SK-N-SH treated with all-trans-retinoic acid at 6 μM for 48 hours (cell line): Measurements from ENCODE around the gene FTO.

Source experiments
- ATAC-seq: fragments of 200-7000 bp; cut with Tn5 transposase; 3 replicates; pipeline ENCODE4 v1.9.1; 2020; ENCODE audit warnings: mild to moderate bottlenecking, moderate library complexity
- ARNTL ChIP-seq: fragments of 450-650 bp; formaldehyde crosslinking; IDR thresholded peaks from 2 replicates; pipeline ENCODE4 v1.5.0; 2020; ENCODE audit warnings: low read depth, mild to moderate bottlenecking, moderate library complexity, borderline replicate concordance
- BACH2 ChIP-seq: fragments of 250-450 bp; sonication (Bioruptor Pico); IDR thresholded peaks from 2 replicates; pipeline ENCODE4 v1.9.0; 2021; ENCODE audit warnings: mild to moderate bottlenecking, borderline replicate concordance
- ESRRG ChIP-seq: fragments of 250-450 bp; sonication (Bioruptor Pico); IDR thresholded peaks from 2 replicates; pipeline ENCODE4 v1.6.1; 2021; ENCODE audit warnings: mild to moderate bottlenecking
- GLIS3 ChIP-seq: fragments of 250-450 bp; sonication (Bioruptor Pico); IDR thresholded peaks from 2 replicates; pipeline ENCODE4 v1.5.0; 2020; ENCODE audit warnings: mild to moderate bottlenecking, moderate library complexity
- OSR1 ChIP-seq: fragments of 250-450 bp; sonication (Bioruptor Pico); IDR thresholded peaks from 2 replicates; pipeline ENCODE4 v1.8.0; 2022; ENCODE audit warnings: moderate library complexity, mild to moderate bottlenecking, inconsistent platforms
- PPARA ChIP-seq: fragments of 250-450 bp; sonication (Bioruptor Pico); IDR thresholded peaks from 2 replicates; pipeline ENCODE4 v1.5.0; 2020; ENCODE audit warnings: mild to moderate bottlenecking, borderline replicate concordance
- RARB ChIP-seq: fragments of 250-450 bp; sonication (Bioruptor Pico); IDR thresholded peaks from 2 replicates; pipeline ENCODE4 v1.8.0; 2021; ENCODE audit warnings: mild to moderate bottlenecking, moderate library complexity
- SNAI2 ChIP-seq: fragments of 250-450 bp; sonication (Bioruptor Pico); IDR thresholded peaks from 2 replicates; pipeline ENCODE4 v1.5.0; 2020; ENCODE audit warnings: mild to moderate bottlenecking, moderate library complexity
- TCF4 ChIP-seq: fragments of 250-450 bp; sonication (Bioruptor Pico); IDR thresholded peaks from 2 replicates; pipeline ENCODE4 v1.8.0; 2021; ENCODE audit warnings: mild to moderate bottlenecking, moderate library complexity, borderline replicate concordance
- TOX ChIP-seq: fragments of 250-450 bp; sonication (Bioruptor Pico); IDR thresholded peaks from 2 replicates; pipeline ENCODE4 v1.8.0; 2021; ENCODE audit warnings: mild to moderate bottlenecking, moderate library complexity, borderline replicate concordance
- ZC3H10 ChIP-seq: fragments of 250-450 bp; sonication (Bioruptor Pico); IDR thresholded peaks from 2 replicates; pipeline ENCODE4 v1.5.1; 2021; ENCODE audit warnings: mild to moderate bottlenecking, moderate library complexity
- ZFP3 ChIP-seq: fragments of 250-450 bp; sonication (Bioruptor Pico); IDR thresholded peaks from 2 replicates; pipeline ENCODE4 v1.5.0; 2020; ENCODE audit warnings: mild to moderate bottlenecking, moderate library complexity
- ZFP30 ChIP-seq: fragments of 450-650 bp; formaldehyde crosslinking; IDR thresholded peaks from 2 replicates; pipeline ENCODE4 v1.5.0; 2022; ENCODE audit warnings: mild to moderate bottlenecking, moderate library complexity
- ZNF565 ChIP-seq: fragments of 450-650 bp; formaldehyde crosslinking; conservative IDR thresholded peaks from 2 replicates; pipeline ENCODE4 v1.5.0; 2020; ENCODE audit warnings: low read depth, mild to moderate bottlenecking, moderate library complexity
- ZNF70 ChIP-seq: fragments of 450-650 bp; formaldehyde crosslinking; IDR thresholded peaks from 2 replicates; pipeline ENCODE4 v1.5.0; 2020; ENCODE audit warnings: mild to moderate bottlenecking, moderate library complexity
- ZNF8 ChIP-seq: fragments of 450-650 bp; formaldehyde crosslinking; IDR thresholded peaks from 2 replicates; pipeline ENCODE4 v1.5.0; 2020; ENCODE audit warnings: mild to moderate bottlenecking, moderate library complexity
- TF ChIP-seq, protein P1 (sequence below): fragments of 250-450 bp; sonication (Bioruptor Pico); IDR thresholded peaks from 2 replicates; pipeline ENCODE4 v1.5.1; 2021; ENCODE audit warnings: mild to moderate bottlenecking, moderate library complexity
- TF ChIP-seq, protein P2 (sequence below): fragments of 250-450 bp; sonication (Bioruptor Pico); IDR thresholded peaks from 2 replicates; pipeline ENCODE4 v1.8.0; 2021; ENCODE audit warnings: low read depth, mild to moderate bottlenecking, moderate library complexity, borderline replicate concordance
- TF ChIP-seq, protein P3 (sequence below): fragments of 250-450 bp; sonication (Bioruptor Pico); IDR thresholded peaks from 2 replicates; pipeline ENCODE4 v1.8.0; 2020; ENCODE audit warnings: mild to moderate bottlenecking, moderate library complexity, borderline replicate concordance
- TF ChIP-seq, protein P4 (sequence below): fragments of 250-450 bp; sonication (Bioruptor Pico); IDR thresholded peaks from 2 replicates; pipeline ENCODE4 v1.5.1; 2020; ENCODE audit warnings: low read depth, mild to moderate bottlenecking, moderate library complexity

Gene FTO

DNA sequence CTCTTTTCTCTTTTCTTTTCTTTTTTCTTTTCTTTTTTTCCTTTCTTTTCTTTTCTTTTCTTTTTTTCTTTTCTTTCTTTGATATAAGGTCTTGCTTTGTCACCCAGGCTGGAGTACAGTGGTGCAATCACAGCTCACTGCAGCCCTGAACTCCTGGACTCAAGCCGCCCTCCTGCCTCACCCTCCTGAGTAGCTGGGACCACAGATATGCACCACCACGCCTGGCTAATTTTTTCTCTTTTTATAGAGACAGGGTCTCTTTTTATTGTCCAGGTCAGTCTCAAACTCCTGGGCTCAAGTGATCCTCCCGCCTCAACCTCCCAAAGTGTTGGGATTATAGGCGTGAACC is 436.8 kb downstream of the FTO start:
- TF ChIP-seq SNAI2 (CRISPR knock-in tag) (no peak), RARB (CRISPR knock-in tag) (no peak), BACH2 (CRISPR knock-in tag) (no peak), OSR1 (CRISPR knock-in tag) (no peak), ZFP3 (CRISPR knock-in tag) (no peak), TOX (CRISPR knock-in tag) (no peak), ZNF70 (CRISPR knock-in tag) (no peak), TCF4 (no peak), ZNF8 (CRISPR knock-in tag) (no peak)
- TF ChIP-seq, protein P1, sequence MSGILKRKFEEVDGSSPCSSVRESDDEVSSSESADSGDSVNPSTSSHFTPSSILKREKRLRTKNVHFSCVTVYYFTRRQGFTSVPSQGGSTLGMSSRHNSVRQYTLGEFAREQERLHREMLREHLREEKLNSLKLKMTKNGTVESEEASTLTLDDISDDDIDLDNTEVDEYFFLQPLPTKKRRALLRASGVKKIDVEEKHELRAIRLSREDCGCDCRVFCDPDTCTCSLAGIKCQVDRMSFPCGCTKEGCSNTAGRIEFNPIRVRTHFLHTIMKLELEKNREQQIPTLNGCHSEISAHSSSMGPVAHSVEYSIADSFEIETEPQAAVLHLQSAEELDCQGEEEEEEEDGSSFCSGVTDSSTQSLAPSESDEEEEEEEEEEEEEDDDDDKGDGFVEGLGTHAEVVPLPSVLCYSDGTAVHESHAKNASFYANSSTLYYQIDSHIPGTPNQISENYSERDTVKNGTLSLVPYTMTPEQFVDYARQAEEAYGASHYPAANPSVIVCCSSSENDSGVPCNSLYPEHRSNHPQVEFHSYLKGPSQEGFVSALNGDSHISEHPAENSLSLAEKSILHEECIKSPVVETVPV = no peak
- TF ChIP-seq, protein P2, sequence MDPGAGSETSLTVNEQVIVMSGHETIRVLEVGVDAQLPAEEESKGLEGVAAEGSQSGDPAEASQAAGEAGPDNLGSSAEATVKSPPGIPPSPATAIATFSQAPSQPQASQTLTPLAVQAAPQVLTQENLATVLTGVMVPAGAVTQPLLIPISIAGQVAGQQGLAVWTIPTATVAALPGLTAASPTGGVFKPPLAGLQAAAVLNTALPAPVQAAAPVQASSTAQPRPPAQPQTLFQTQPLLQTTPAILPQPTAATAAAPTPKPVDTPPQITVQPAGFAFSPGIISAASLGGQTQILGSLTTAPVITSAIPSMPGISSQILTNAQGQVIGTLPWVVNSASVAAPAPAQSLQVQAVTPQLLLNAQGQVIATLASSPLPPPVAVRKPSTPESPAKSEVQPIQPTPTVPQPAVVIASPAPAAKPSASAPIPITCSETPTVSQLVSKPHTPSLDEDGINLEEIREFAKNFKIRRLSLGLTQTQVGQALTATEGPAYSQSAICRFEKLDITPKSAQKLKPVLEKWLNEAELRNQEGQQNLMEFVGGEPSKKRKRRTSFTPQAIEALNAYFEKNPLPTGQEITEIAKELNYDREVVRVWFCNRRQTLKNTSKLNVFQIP = no peak
- TF ChIP-seq, protein P3, sequence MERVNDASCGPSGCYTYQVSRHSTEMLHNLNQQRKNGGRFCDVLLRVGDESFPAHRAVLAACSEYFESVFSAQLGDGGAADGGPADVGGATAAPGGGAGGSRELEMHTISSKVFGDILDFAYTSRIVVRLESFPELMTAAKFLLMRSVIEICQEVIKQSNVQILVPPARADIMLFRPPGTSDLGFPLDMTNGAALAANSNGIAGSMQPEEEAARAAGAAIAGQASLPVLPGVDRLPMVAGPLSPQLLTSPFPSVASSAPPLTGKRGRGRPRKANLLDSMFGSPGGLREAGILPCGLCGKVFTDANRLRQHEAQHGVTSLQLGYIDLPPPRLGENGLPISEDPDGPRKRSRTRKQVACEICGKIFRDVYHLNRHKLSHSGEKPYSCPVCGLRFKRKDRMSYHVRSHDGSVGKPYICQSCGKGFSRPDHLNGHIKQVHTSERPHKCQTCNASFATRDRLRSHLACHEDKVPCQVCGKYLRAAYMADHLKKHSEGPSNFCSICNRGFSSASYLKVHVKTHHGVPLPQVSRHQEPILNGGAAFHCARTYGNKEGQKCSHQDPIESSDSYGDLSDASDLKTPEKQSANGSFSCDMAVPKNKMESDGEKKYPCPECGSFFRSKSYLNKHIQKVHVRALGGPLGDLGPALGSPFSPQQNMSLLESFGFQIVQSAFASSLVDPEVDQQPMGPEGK (CRISPR knock-in tag) = no peak
- TF ChIP-seq, protein P4, sequence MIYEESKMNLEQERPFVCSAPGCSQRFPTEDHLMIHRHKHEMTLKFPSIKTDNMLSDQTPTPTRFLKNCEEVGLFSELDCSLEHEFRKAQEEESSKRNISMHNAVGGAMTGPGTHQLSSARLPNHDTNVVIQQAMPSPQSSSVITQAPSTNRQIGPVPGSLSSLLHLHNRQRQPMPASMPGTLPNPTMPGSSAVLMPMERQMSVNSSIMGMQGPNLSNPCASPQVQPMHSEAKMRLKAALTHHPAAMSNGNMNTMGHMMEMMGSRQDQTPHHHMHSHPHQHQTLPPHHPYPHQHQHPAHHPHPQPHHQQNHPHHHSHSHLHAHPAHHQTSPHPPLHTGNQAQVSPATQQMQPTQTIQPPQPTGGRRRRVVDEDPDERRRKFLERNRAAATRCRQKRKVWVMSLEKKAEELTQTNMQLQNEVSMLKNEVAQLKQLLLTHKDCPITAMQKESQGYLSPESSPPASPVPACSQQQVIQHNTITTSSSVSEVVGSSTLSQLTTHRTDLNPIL (CRISPR knock-in tag) = no peak
- no peak for ATAC-seq

DNA sequence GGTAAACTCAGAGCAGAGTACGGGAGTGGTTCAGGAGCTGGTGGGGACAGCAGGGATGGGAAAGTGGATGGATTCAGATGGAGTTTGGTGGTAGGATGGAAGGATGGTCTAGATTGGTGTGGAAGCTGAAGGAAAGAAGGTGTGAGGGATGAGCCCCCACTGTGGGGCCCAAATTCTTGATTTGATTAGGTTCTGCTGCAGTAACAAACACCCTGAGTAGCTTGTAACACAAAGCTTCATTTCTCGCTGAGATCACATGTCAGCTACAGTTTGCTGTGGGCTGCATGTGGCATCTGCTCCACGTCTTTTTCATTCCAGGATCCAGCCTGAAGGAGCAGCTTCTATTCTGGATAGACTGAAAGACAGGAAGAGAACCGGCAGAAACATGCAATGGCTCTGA is 438.8 kb downstream of the FTO start:
- ATAC-seq = no peak
- TF ChIP-seq TCF4 (no peak), ZC3H10 (CRISPR knock-in tag) (no peak), ZNF565 (CRISPR knock-in tag) (no peak), PPARA (CRISPR knock-in tag) (no peak), SNAI2 (CRISPR knock-in tag) (no peak), ARNTL (no peak), BACH2 (CRISPR knock-in tag) (no peak), ZFP3 (CRISPR knock-in tag) (no peak), RARB (CRISPR knock-in tag) (no peak), OSR1 (CRISPR knock-in tag) (no peak), ESRRG (CRISPR knock-in tag) (no peak)
- TF ChIP-seq, protein P1 = no peak
- TF ChIP-seq, protein P4 (CRISPR knock-in tag) = no peak

DNA sequence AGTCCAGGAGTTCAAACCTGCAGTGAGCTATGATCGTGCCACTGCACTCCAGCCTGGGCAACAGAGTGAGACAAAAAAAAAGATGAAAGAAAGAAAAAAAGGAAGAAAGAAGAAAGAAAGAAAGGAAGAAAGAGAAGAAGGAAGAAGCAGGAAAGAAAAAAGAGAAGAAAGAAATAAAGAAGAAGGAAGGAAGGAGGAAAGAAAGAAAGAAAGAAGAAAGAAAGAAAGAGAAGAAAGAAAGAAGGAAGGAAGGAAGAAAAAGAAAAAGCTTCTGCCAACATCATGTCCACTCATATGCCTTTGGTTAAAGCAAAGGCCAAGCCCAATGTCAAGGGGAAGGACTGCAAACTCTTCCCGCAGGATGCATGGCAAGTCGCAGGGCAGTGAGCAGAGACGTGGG is 439.5 kb downstream of the FTO start:
- ATAC-seq = no peak
- TF ChIP-seq PPARA (CRISPR knock-in tag) (no peak), ESRRG (CRISPR knock-in tag) (no peak), GLIS3 (CRISPR knock-in tag) (no peak), ZFP30 (CRISPR knock-in tag) (no peak), ZC3H10 (CRISPR knock-in tag) (no peak)
- TF ChIP-seq, protein P2 = no peak
